ENCODE results near the gene CTRB1.

The CTRB1 gene

GRCh38 chr16:75233611-75233938 lies 14.8 kb downstream of the CTRB1 start:
- Histone ChIP-seq H2AFZ (ENCODE audit: low read depth, low read length) (no peak overlapping the region), H4K20me1 (ENCODE audit: insufficient read depth, low read length) (peaks cover 3% of the 10 kb centered on the region; the same call in 1 of the 2 replicates), H3K4me2 (ENCODE audit: low read length) (no peak overlapping the region), H3K9me3 (ENCODE audit: insufficient read depth, low read length) (no peaks in the 10 kb centered on the region), H3K27me3 (ENCODE audit: low read depth, low read length) (peaks cover 4% of the 10 kb centered on the region), H3K27ac (ENCODE audit: low read length) (no peak overlapping the region), H3K36me3 (replicated peaks; ENCODE audit: low read depth, low read length) (no peaks in the 10 kb centered on the region), H3K9ac (ENCODE audit: low read length) (no peak overlapping the region), H3K4me1 (ENCODE audit: low read length) (no peaks in the 10 kb centered on the region), H3K79me2 (ENCODE audit: low read length) (no peaks in the 10 kb centered on the region), H3K4me3 (ENCODE audit: low read length) (no peak overlapping the region)
- TF ChIP-seq EZH2phosphoT487 (IDR thresholded peaks at IDR 0.05; ENCODE audit: low read depth) (no peak), CTCF (IDR thresholded peaks at IDR 0.05; ENCODE audit: low read depth, low read length) (no peak)

- peaks cover 3% of the 10 kb centered on the region; the same call in 1 of the 2 replicates for H4K20me1 ChIP-seq (ENCODE audit: insufficient read depth, low read length)
- H3K27ac ChIP-seq (ENCODE audit: low read length), result no peak overlapping the region
- peaks cover 4% of the 10 kb centered on the region for H3K27me3 ChIP-seq (ENCODE audit: low read depth, low read length)
- no peak overlapping the region for H3K4me2 ChIP-seq (ENCODE audit: low read length)
- no peaks in the 10 kb centered on the region for H3K4me1 ChIP-seq (ENCODE audit: low read length)
- H3K79me2 ChIP-seq (ENCODE audit: low read length), result no peaks in the 10 kb centered on the region
- H3K36me3 ChIP-seq (replicated peaks; ENCODE audit: low read depth, low read length), result no peaks in the 10 kb centered on the region
- no peak overlapping the region for H3K9ac ChIP-seq (ENCODE audit: low read length)
- no peaks in the 10 kb centered on the region for H3K9me3 ChIP-seq (ENCODE audit: insufficient read depth, low read length)
- no peak overlapping the region for H3K4me3 ChIP-seq (ENCODE audit: low read length)
- no peak for TF ChIP-seq EZH2phosphoT487 (IDR thresholded peaks at IDR 0.05; ENCODE audit: low read depth)
- TF ChIP-seq CTCF (IDR thresholded peaks at IDR 0.05; ENCODE audit: low read depth, low read length), result no peak
- no peak overlapping the region for H2AFZ ChIP-seq (ENCODE audit: low read depth, low read length)
Observed at GRCh38 chr16:75234856-75235696, 16.3 kb downstream of the CTRB1 start.

DNA sequence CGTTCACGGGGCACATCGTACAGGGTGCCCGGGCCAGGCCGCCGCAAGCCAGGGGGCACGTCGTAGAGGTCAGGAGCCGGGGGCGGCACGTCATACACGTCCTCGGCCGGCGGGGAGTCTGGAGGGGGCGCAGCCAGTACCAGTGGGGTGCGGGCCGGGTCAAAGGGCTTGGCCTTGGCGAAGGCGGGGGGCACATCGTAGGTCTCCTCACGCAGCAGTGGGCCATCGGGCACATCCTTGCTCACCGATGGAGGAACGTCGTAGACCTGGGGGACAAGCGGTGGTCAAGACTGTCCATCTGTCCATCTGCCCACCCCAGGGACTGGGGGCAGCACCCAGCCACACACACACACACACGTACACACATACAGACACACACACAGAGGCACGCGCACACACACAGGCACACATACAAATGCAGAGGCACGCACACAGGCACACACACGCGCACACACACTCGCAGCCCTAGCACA lies 17.0 kb downstream of the CTRB1 start:
- no peaks in the 10 kb centered on the region for H3K4me1 ChIP-seq (ENCODE audit: low read length)

More for the DNA sequence above, 17.0 kb downstream of the CTRB1 start:
- Histone ChIP-seq H4K20me1 (ENCODE audit: insufficient read depth, low read length) (peaks cover 3% of the 10 kb centered on the region; the same call in 1 of the 2 replicates), H3K4me2 (ENCODE audit: low read length) (no peak overlapping the region), H3K79me2 (ENCODE audit: low read length) (no peaks in the 10 kb centered on the region), H3K36me3 (replicated peaks; ENCODE audit: low read depth, low read length) (no peaks in the 10 kb centered on the region), H3K9ac (ENCODE audit: low read length) (no peak overlapping the region), H3K9me3 (ENCODE audit: insufficient read depth, low read length) (no peaks in the 10 kb centered on the region), H2AFZ (ENCODE audit: low read depth, low read length) (no peak overlapping the region), H3K27ac (ENCODE audit: low read length) (no peak overlapping the region), H3K4me3 (ENCODE audit: low read length) (no peak overlapping the region), H3K27me3 (ENCODE audit: low read depth, low read length) (no peaks in the 10 kb centered on the region)
- TF ChIP-seq CTCF (IDR thresholded peaks at IDR 0.05; ENCODE audit: low read depth, low read length) (no peak), EZH2phosphoT487 (IDR thresholded peaks at IDR 0.05; ENCODE audit: low read depth) (no peak)
